OCI-LY1 (cell line): ENCODE results near the gene N4BP3.

Experiments
- H2AFZ ChIP-seq: fragments of 200-600 bp; sonication (generic), shearing (Covaris generic); 2 replicates; pipeline ENCODE4 v1.6.0; 2014; ENCODE audit warnings: antibody characterized with exemption, mild to moderate bottlenecking, low read length
- H3F3A ChIP-seq: fragments of 200-600 bp; sonication (generic), shearing (Covaris generic); 2 replicates; pipeline ENCODE4 v1.6.0; 2014; ENCODE audit warnings: mild to moderate bottlenecking, antibody characterized with exemption, low read length, moderate library complexity; ENCODE audit not compliant: insufficient read depth
- H3K27ac ChIP-seq: fragments of 200-600 bp; sonication (generic); 2 replicates; pipeline ENCODE4 v1.5.1; 2014; ENCODE audit warnings: low read length, mixed run types, mild to moderate bottlenecking, low read depth; ENCODE audit not compliant: poor library complexity, severe bottlenecking
- H3K27me3 ChIP-seq: fragments of 200-600 bp; sonication (generic); 2 replicates; pipeline ENCODE4 v1.6.0; 2014; ENCODE audit warnings: antibody characterized with exemption, mild to moderate bottlenecking, low read length, moderate library complexity; ENCODE audit not compliant: insufficient read depth
- H3K36me3 ChIP-seq: fragments of 200-600 bp; sonication (generic); 2 replicates; pipeline ENCODE4 v1.6.1; 2014; ENCODE audit warnings: mild to moderate bottlenecking, antibody characterized with exemption, low read length, moderate library complexity, mixed read lengths; ENCODE audit not compliant: insufficient read depth
- H3K4me1 ChIP-seq: fragments of 200-600 bp; sonication (generic); 2 replicates; pipeline ENCODE4 v1.5.1; 2014; ENCODE audit warnings: mild to moderate bottlenecking, low read length, moderate library complexity; ENCODE audit not compliant: insufficient read depth, severe bottlenecking
- H3K4me2 ChIP-seq: fragments of 200-600 bp; sonication (generic), shearing (Covaris generic); 2 replicates; pipeline ENCODE4 v1.6.1; 2014; ENCODE audit warnings: low read length
- H3K4me3 ChIP-seq: fragments of 200-600 bp; sonication (generic); 2 replicates; pipeline ENCODE4 v1.5.1; 2014; ENCODE audit warnings: low read length, low read depth, mild to moderate bottlenecking, mixed read lengths; ENCODE audit not compliant: poor library complexity, severe bottlenecking
- H3K79me2 ChIP-seq: fragments of 200-600 bp; shearing (Covaris generic); 2 replicates; pipeline ENCODE4 v1.6.1; 2016; ENCODE audit warnings: mixed run types, low read length, mixed read lengths; ENCODE audit not compliant: insufficient read depth
- H3K9ac ChIP-seq: fragments of 200-600 bp; sonication (generic), shearing (Covaris generic); 2 replicates; pipeline ENCODE4 v1.6.1; 2014; ENCODE audit warnings: mild to moderate bottlenecking, low read length, mixed read lengths
- H3K9me2 ChIP-seq: fragments of 200-600 bp; sonication (generic), shearing (Covaris generic); 2 replicates; pipeline ENCODE4 v1.6.1; 2014; ENCODE audit warnings: low read depth, mild to moderate bottlenecking, low read length, mixed read lengths
- H3K9me3 ChIP-seq: fragments of 200-600 bp; shearing (Covaris generic); 2 replicates; pipeline ENCODE4 v1.6.1; 2014; ENCODE audit warnings: low read length, mixed read lengths
- H4K20me1 ChIP-seq: fragments of 200-600 bp; sonication (generic), shearing (Covaris generic); 2 replicates; pipeline ENCODE4 v1.6.0; 2016; ENCODE audit warnings: mild to moderate bottlenecking, low read length; ENCODE audit not compliant: insufficient read depth
- EZH2 ChIP-seq: fragments of 200-600 bp; sonication (generic), shearing (Covaris generic); IDR thresholded peaks from 2 replicates; pipeline ENCODE4 v1.8.0; 2017; ENCODE audit warnings: borderline replicate concordance, mixed run types, mild to moderate bottlenecking, antibody characterized with exemption, low read length, moderate library complexity, mixed read lengths
- TF ChIP-seq, protein P1 (sequence below): fragments of 200-600 bp; sonication (generic), shearing (Covaris generic); IDR thresholded peaks from 2 replicates; pipeline ENCODE4 v1.5.1; 2017; ENCODE audit warnings: mild to moderate bottlenecking, antibody characterized with exemption, low read length, moderate library complexity, mixed read lengths

The N4BP3 gene

DNA sequence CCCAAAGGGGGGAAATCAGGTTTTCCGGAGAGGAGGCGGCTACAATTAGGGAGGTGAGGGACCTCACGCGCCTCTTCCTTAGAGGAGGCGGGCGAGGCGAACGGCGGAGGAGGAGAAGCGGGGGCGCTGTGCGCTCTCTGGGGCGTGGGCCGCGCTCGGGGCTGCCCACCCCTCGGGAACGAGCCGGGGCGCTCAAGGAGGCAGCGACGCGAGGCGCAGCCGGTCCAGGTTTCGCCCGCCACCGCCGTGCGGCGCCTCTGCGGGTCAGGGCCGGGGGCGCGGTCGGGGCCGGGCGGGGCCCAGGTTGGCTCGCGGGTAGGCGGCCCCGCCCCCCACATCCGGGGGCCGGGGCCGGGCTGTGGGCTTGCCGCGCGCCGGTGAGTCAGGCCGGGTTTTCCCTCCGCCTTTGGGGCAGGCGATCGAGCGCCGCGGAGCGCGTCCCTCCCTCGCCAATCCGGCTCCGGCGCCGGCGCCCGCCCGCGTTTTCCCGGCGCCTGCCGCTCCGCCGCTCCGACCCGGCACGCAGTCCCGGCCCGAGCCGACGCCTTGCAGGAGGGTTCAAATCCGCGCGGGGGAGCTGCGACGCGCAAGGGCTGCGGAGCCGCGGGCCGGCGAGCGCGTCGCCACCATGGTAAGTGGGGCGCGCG lies at the start of gene N4BP3:
N4BP3 (plus strand) TSS at position 392 of the 647 bp plus-strand sequence. CDS start 6,052 bp downstream, outside the sequence.
- no peaks in the 10 kb centered on the region for H4K20me1 ChIP-seq
- H3K4me2 ChIP-seq: peak within 1 kb of the TSS; percentile 79
- H3K4me1 ChIP-seq: peaks cover 45% of the 10 kb centered on the region
- no peaks in the 10 kb centered on the region for H3F3A ChIP-seq
- TF ChIP-seq, protein P1, sequence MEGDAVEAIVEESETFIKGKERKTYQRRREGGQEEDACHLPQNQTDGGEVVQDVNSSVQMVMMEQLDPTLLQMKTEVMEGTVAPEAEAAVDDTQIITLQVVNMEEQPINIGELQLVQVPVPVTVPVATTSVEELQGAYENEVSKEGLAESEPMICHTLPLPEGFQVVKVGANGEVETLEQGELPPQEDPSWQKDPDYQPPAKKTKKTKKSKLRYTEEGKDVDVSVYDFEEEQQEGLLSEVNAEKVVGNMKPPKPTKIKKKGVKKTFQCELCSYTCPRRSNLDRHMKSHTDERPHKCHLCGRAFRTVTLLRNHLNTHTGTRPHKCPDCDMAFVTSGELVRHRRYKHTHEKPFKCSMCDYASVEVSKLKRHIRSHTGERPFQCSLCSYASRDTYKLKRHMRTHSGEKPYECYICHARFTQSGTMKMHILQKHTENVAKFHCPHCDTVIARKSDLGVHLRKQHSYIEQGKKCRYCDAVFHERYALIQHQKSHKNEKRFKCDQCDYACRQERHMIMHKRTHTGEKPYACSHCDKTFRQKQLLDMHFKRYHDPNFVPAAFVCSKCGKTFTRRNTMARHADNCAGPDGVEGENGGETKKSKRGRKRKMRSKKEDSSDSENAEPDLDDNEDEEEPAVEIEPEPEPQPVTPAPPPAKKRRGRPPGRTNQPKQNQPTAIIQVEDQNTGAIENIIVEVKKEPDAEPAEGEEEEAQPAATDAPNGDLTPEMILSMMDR: peak; percentile 24; the same call in 1 of the 2 replicates
- no peak for TF ChIP-seq EZH2
- no peak within 1 kb of the TSS for H2AFZ ChIP-seq
- peak within 1 kb of the TSS; percentile 90 for H3K4me3 ChIP-seq
- peaks cover 21% of the 10 kb centered on the region for H3K27me3 ChIP-seq
- H3K36me3 ChIP-seq: no peaks in the 10 kb centered on the region; the same call in 1 of the 2 replicates
- H3K27ac ChIP-seq: peak within 1 kb of the TSS; percentile 97
- no peaks in the 10 kb centered on the region for H3K79me2 ChIP-seq
- H3K9ac ChIP-seq: peak within 1 kb of the TSS; percentile 89
- no peaks in the 10 kb centered on the region for H3K9me3 ChIP-seq
- H3K9me2 ChIP-seq: no peaks in the 10 kb centered on the region

DNA sequence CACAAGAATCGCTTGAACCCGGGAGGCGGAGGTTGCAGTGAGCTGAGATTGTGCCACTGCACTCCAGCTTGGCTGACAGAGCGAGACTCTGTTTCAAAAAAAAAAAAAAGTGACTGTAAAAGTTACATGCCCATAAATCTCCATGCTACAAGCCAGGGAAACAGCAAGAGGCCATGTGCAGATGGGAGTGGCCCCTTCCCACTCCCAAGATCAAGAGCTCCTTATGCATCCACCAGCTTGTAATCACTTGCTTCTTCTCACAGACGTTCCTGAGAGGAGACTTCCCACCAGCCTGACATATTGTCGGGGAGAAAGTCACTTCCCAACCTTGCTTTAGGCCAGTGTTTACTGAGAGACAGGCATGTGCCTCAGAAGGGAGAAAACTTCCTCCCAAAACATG lies 45.6 kb upstream of the N4BP3 start:
- no peaks in the 10 kb centered on the region for H3K9me2 ChIP-seq
- no peak overlapping the region for H3K27ac ChIP-seq
- H3K79me2 ChIP-seq: no peaks in the 10 kb centered on the region
- TF ChIP-seq EZH2: no peak
- TF ChIP-seq, protein P1: no peak
- H3K27me3 ChIP-seq: no peaks in the 10 kb centered on the region
- no peaks in the 10 kb centered on the region for H4K20me1 ChIP-seq
- no peaks in the 10 kb centered on the region for H3K36me3 ChIP-seq
- peaks cover 11% of the 10 kb centered on the region for H3K4me1 ChIP-seq
- no peaks in the 10 kb centered on the region for H3F3A ChIP-seq
- H2AFZ ChIP-seq: no peak overlapping the region
- H3K4me3 ChIP-seq: no peak overlapping the region
- H3K9ac ChIP-seq: no peak overlapping the region
- H3K4me2 ChIP-seq: no peak overlapping the region
- H3K9me3 ChIP-seq: no peaks in the 10 kb centered on the region

- H3K4me2 ChIP-seq: no peak overlapping the region
Observed at GRCh38 chr5:178068293-178068692, 45.0 kb upstream of the N4BP3 start.

More at GRCh38 chr5:178068293-178068692, 45.0 kb upstream of the N4BP3 start:
- Histone ChIP-seq H3F3A (no peaks in the 10 kb centered on the region), H3K36me3 (no peaks in the 10 kb centered on the region), H2AFZ (no peak overlapping the region), H3K4me3 (no peak overlapping the region), H3K9me2 (no peaks in the 10 kb centered on the region), H3K79me2 (no peaks in the 10 kb centered on the region), H3K4me1 (peaks cover 11% of the 10 kb centered on the region), H3K9me3 (no peaks in the 10 kb centered on the region), H3K9ac (no peak overlapping the region), H4K20me1 (no peaks in the 10 kb centered on the region), H3K27ac (no peak overlapping the region), H3K27me3 (no peaks in the 10 kb centered on the region)
- TF ChIP-seq, protein P1: no peak
- TF ChIP-seq EZH2: no peak
